ENCODE results near the gene TFR2.

TFR2 gene

GRCh38 chr7:100574362-100575205 is 66.8 kb downstream of the TFR2 start:
- in situ Hi-C loops (cut with MboI; ENCODE audit: low sequenced_read_pairs), result loop anchor here (10.0 kb wide), 1 partner anchor 110 kb away; no protein-coding TSS in a partner anchor

- in situ Hi-C loops (cut with MboI; ENCODE audit: low sequenced_read_pairs), result loop anchor here (10.0 kb wide), 1 partner anchor 111 kb away; no protein-coding TSS in a partner anchor
Measured at GRCh38 chr7:100573691-100574361, 67.5 kb downstream of the TFR2 start, which contains the start of gene SAP25. SAP25 (minus strand) TSS chr7:100573900; CDS start chr7:100573742, 158 bp downstream.

- in situ Hi-C loops (cut with MboI; ENCODE audit: low sequenced_read_pairs), result loop anchor here (10.0 kb wide), 1 partner anchor 112 kb away; no protein-coding TSS in a partner anchor
Measured at GRCh38 chr7:100572949-100573675, 68.2 kb downstream of the TFR2 start.

- in situ Hi-C loops (cut with MboI; ENCODE audit: low sequenced_read_pairs), result loop anchor here (10.0 kb wide), 1 partner anchor 112 kb away; no protein-coding TSS in a partner anchor
Measured at GRCh38 chr7:100572281-100572948, 68.9 kb downstream of the TFR2 start.

- in situ Hi-C loops (cut with MboI; ENCODE audit: low sequenced_read_pairs), result loop anchor here (10.0 kb wide), 1 partner anchor 113 kb away; no protein-coding TSS in a partner anchor
Measured at GRCh38 chr7:100571829-100572116, 69.6 kb downstream of the TFR2 start.

GRCh38 chr7:100570954-100571828 is 70.2 kb downstream of the TFR2 start:
- in situ Hi-C loops (cut with MboI; ENCODE audit: low sequenced_read_pairs), result loop anchor here (10.0 kb wide), 1 partner anchor 114 kb away; no protein-coding TSS in a partner anchor
